IMR-90 (cell line): ENCODE measurements around the gene SHISA8. TPM values are rescaled to one million over a fixed set of nuclear protein-coding genes. Genes with fewer than 3 reads are reported as not detected.

ENCODE experiments used
- ATAC-seq: fragments of 200-7000 bp; cut with Tn5 transposase; 2 replicates; pipeline ENCODE4 v1.9.1; 2020; ENCODE audit warnings: low read depth, mild to moderate bottlenecking, moderate library complexity
- BruUV-seq: library from RNA; stranded (reverse); fragments of 400-500 nt; replicated peaks from 2 replicates; lab custom pipeline; 2021; lab: Mats Ljungman, UMichigan
- CTCF ChIA-PET: fragments of 300-600 bp; formaldehyde crosslinking; extraction: SDS; loops from one replicate; lab custom pipeline; 2021; ENCODE audit warnings: antibody characterized with exemption; lab: Yijun Ruan, JAX
- POLR2A ChIA-PET: fragments of 300-600 bp; sonication (Branson Sonifier 250); formaldehyde crosslinking; loops from one replicate; lab custom pipeline; 2022; ENCODE audit warnings: antibody characterized with exemption; ENCODE audit not compliant: unreplicated experiment; lab: Charles Lee
- DNase-seq: peaks from one replicate; pipeline ENCODE4 v3.0.0; 2013
- H2AFZ ChIP-seq: replicated peaks from 2 replicates; pipeline ENCODE3; 2013; ENCODE audit warnings: low read length, mild to moderate bottlenecking; ENCODE audit not compliant: poor library complexity
- H2AK5ac ChIP-seq: 2 replicates; pipeline ENCODE4 v1.6.1; 2013; ENCODE audit warnings: low read depth, low read length, inconsistent platforms
- H2AK9ac ChIP-seq: replicated peaks from 2 replicates; pipeline ENCODE3; 2013; ENCODE audit warnings: mild to moderate bottlenecking, low read depth, low read length, moderate library complexity; ENCODE audit not compliant: poor library complexity
- H2BK120ac ChIP-seq: 2 replicates; pipeline ENCODE4 v1.6.1; 2013; ENCODE audit warnings: low read depth, low read length, inconsistent platforms
- H2BK15ac ChIP-seq: 3 replicates; pipeline ENCODE4 v1.6.1; 2013; ENCODE audit warnings: low read depth, low read length, inconsistent platforms
- H2BK20ac ChIP-seq: 2 replicates; pipeline ENCODE4 v1.6.1; 2013; ENCODE audit warnings: low read depth, mild to moderate bottlenecking, inconsistent platforms, low read length, moderate library complexity
- H2BK5ac ChIP-seq: 2 replicates; pipeline ENCODE4 v1.6.1; 2013; ENCODE audit warnings: mild to moderate bottlenecking, low read depth, low read length, inconsistent platforms; ENCODE audit not compliant: poor library complexity, severe bottlenecking
- H3K14ac ChIP-seq: replicated peaks from 2 replicates; pipeline ENCODE4 v1.6.1; 2013; ENCODE audit warnings: low read depth, low read length, inconsistent platforms
- H3K18ac ChIP-seq: 2 replicates; pipeline ENCODE4 v1.6.1; 2013; ENCODE audit warnings: low read depth, low read length, control low read depth
- H3K23ac ChIP-seq: 2 replicates; pipeline ENCODE4 v1.6.1; 2013; ENCODE audit warnings: low read depth, low read length, inconsistent platforms
- H3K27ac ChIP-seq: 2 replicates; pipeline ENCODE4 v1.5.1; 2013; ENCODE audit warnings: mild to moderate bottlenecking, control low read depth, low read length; ENCODE audit not compliant: insufficient read depth
- H3K27me3 ChIP-seq: 2 replicates; pipeline ENCODE4 v1.6.1; 2013; ENCODE audit warnings: low read length; ENCODE audit not compliant: control insufficient read depth, insufficient read depth
- H3K36me3 ChIP-seq: 2 replicates; pipeline ENCODE4 v1.6.1; 2013; ENCODE audit warnings: low read length, mixed read lengths; ENCODE audit not compliant: control insufficient read depth, insufficient read depth
- H3K4ac ChIP-seq: 2 replicates; pipeline ENCODE4 v1.6.1; 2013; ENCODE audit warnings: low read depth, low read length, inconsistent platforms
- H3K4me1 ChIP-seq: 2 replicates; pipeline ENCODE4 v1.6.1; 2013; ENCODE audit warnings: low read length, mixed read lengths; ENCODE audit not compliant: control insufficient read depth, insufficient read depth
- H3K4me2 ChIP-seq: 2 replicates; pipeline ENCODE4 v1.6.1; 2013; ENCODE audit warnings: low read depth, mild to moderate bottlenecking, control low read depth, low read length, moderate library complexity
- H3K4me3 ChIP-seq: 2 replicates; pipeline ENCODE4 v1.5.1; 2013; ENCODE audit warnings: low read depth, mild to moderate bottlenecking, control low read depth, low read length, moderate library complexity; ENCODE audit not compliant: insufficient read depth
- H3K56ac ChIP-seq: 2 replicates; pipeline ENCODE4 v1.6.1; 2013; ENCODE audit warnings: low read length, inconsistent platforms; ENCODE audit not compliant: insufficient read depth; ENCODE audit errors: extremely low read depth
- H3K79me1 ChIP-seq, 2 experiments: 2 replicates each; pipeline ENCODE4 v1.6.1; 2013; ENCODE audit warnings: low read length in 2 of 2, inconsistent platforms in 1 of 2, low read depth in 1 of 2
- H3K9ac ChIP-seq: 2 replicates; pipeline ENCODE4 v1.6.1; 2013; ENCODE audit warnings: low read depth, low read length, control low read depth
- H3K9me1 ChIP-seq: 2 replicates; pipeline ENCODE4 v1.6.1; 2013; ENCODE audit warnings: low read length, inconsistent platforms; ENCODE audit not compliant: insufficient read depth
- H3K9me3 ChIP-seq: 2 replicates; pipeline ENCODE4 v1.6.1; 2013; ENCODE audit warnings: low read length; ENCODE audit not compliant: control insufficient read depth, insufficient read depth
- H4K20me1 ChIP-seq: 2 replicates; pipeline ENCODE4 v1.6.1; 2013; ENCODE audit warnings: low read length, inconsistent platforms; ENCODE audit not compliant: insufficient read depth
- H4K5ac ChIP-seq: 2 replicates; pipeline ENCODE4 v1.6.1; 2013; ENCODE audit warnings: mild to moderate bottlenecking, low read depth, low read length, control low read depth
- H4K8ac ChIP-seq, 2 experiments: 2 replicates each; pipeline ENCODE4 v1.6.1; 2013; ENCODE audit warnings: low read depth in 2 of 2, low read length in 2 of 2, control low read depth in 1 of 2, inconsistent platforms in 1 of 2
- H4K91ac ChIP-seq: 2 replicates; pipeline ENCODE4 v1.6.1; 2013; ENCODE audit warnings: low read depth, low read length, inconsistent platforms; ENCODE audit not compliant: insufficient read depth
- SMC3 ChIP-seq: fragments of 150-350 bp; IDR thresholded peaks from 2 replicates; pipeline ENCODE4 v1.6.1; 2016; ENCODE audit warnings: low read depth, mild to moderate bottlenecking, antibody characterized with exemption, low read length, moderate library complexity
- WGBS, 2 experiments: methylation state at CpG; one replicate each; pipeline versions ENCODE4 v1.1.5 to v1.1.7; 2013; ENCODE audit warnings: missing lambda C conversion rate in 2 of 2; ENCODE audit not compliant: insufficient read length in 1 of 2; ENCODE audit errors: extremely low coverage in 2 of 2; 5-methylcytosine and 5-hydroxymethylcytosine counted together
- dilution Hi-C: fragments of 300-500 bp; cut with HindIII; formaldehyde crosslinking; loops from one replicate; pipeline ENCODE4 v1.14.3; 2018; ENCODE audit warnings: low sequenced_read_pairs; ENCODE audit not compliant: unreplicated experiment
- in situ Hi-C: fragments of 300-500 bp; cut with MboI; formaldehyde crosslinking; loops from 3 replicates; pipeline ENCODE4 v1.14.3; 2019; ENCODE audit warnings: low sequenced_read_pairs, inconsistent platforms, mixed read lengths
- intact Hi-C: fragments of 100-400 bp; cut with micrococcal nuclease; formaldehyde crosslinking; loops from 2 replicates; pipeline ENCODE4 v1.10.0; 2022
- polyA plus RNA-seq, 3 experiments: library from polyadenylated mRNA; depleted of rRNA; stranded (reverse); fragments of >200 nt; gene quantifications; 2 replicates each; pipeline ENCODE4 v1.2.3, GENCODE V29; 2012; ENCODE audit warnings: low replicate concordance in 1 of 3
- total RNA-seq: library from RNA; depleted of rRNA; stranded (reverse); fragments of >200 nt; gene quantifications from 2 replicates; pipeline ENCODE4 v1.2.3, GENCODE V29; 2012

SHISA8 gene
- total and polyA plus RNA-seq, 2 of the 4 experiments (the other 2 are of a cell fraction) = not detected

- BruUV-seq = no TSS peak
- Histone ChIP-seq H2BK5ac (no peak overlapping the region), H3K9me1 (no peaks in the 10 kb centered on the region; the same call in 1 of the 2 replicates), H2AK5ac (no peak overlapping the region), H2AFZ (no peak overlapping the region), H3K4ac (no peak overlapping the region), H4K91ac (no peak overlapping the region), H2BK20ac (no peak overlapping the region), H3K4me1 (no peaks in the 10 kb centered on the region; the same call in 1 of the 2 replicates), H4K20me1 (peaks cover 1% of the 10 kb centered on the region; the same call in 1 of the 2 replicates), H3K14ac (no peak overlapping the region), H3K9ac (no peak overlapping the region), H4K5ac (no peak overlapping the region), H3K79me1 (no peaks in the 10 kb centered on the region), H3K27ac (no peak overlapping the region), H2BK120ac (no peak overlapping the region), H3K36me3 (no peaks in the 10 kb centered on the region), H3K9me3 (no peaks in the 10 kb centered on the region), H4K8ac (no peak overlapping the region), H3K4me2 (no peak overlapping the region), H2AK9ac (no peak overlapping the region), H3K27me3 (peaks cover 51% of the 10 kb centered on the region), H3K56ac (no peak overlapping the region), H3K18ac (no peak overlapping the region), H3K23ac (no peak overlapping the region), H2BK15ac (no peak overlapping the region), H3K4me3 (no peak overlapping the region)
- no peak for TF ChIP-seq SMC3
- DNase-seq (no peak), ATAC-seq (no peak)
- WGBS, 2 experiments = 100% methylated on average over 3 of the region's 11 CpGs; no CpG with 5 or more reads in 1 of the 2 experiments
- ChIA-PET POLR2A (no interaction called here), CTCF (interaction anchor here (0.6 to 1.1 kb wide), 3 partner anchors 8 to 265 kb away, joined by 3 to 6 read pairs (median 3); no protein-coding TSS in a partner anchor)
- in situ Hi-C loops (no loop called here), intact Hi-C loops (no loop called here), dilution Hi-C loops (no loop called here)
Measured at GRCh38 chr22:41917375-41917902, 2.6 kb upstream of the SHISA8 start.
